HL-60 (cell line): Measurements from ENCODE around the gene HOXB6.

Source experiments
- DNase-seq, 2 experiments: peaks; one replicate each; pipeline ENCODE4 v3.0.0-alpha.2; 2010 to 2020; ENCODE audit warnings: low read depth in 1 of 2, low spot score in 1 of 2
- H3K27ac ChIP-seq: fragments of 250-450 bp; sonication (Bioruptor Pico); replicated peaks from 2 replicates; pipeline ENCODE4 v1.5.1; 2020; ENCODE audit warnings: mild to moderate bottlenecking, moderate library complexity
- H3K27me3 ChIP-seq: fragments of 250-450 bp; sonication (Bioruptor Pico); 2 replicates; pipeline ENCODE4 v1.5.1; 2021; ENCODE audit warnings: mild to moderate bottlenecking, moderate library complexity; ENCODE audit not compliant: insufficient read depth, poor library complexity, severe bottlenecking
- H3K4me3 ChIP-seq: replicated peaks from 2 replicates; pipeline ENCODE4 v1.5.1; 2011; ENCODE audit warnings: mild to moderate bottlenecking, control low read depth, low read length; ENCODE audit not compliant: insufficient read depth
- CTCF ChIP-seq: IDR thresholded peaks from one replicate; pipeline ENCODE4 v1.5.1; 2011; ENCODE audit warnings: low read length, control low read depth, inconsistent platforms; ENCODE audit not compliant: insufficient read depth
- GABPA ChIP-seq: IDR thresholded peaks from 2 replicates; pipeline ENCODE4 v1.6.1; 2012; ENCODE audit warnings: low read depth
- POLR2AphosphoS5 ChIP-seq: IDR thresholded peaks from 2 replicates; pipeline ENCODE4 v1.6.1; 2012; ENCODE audit warnings: low read depth
- REST ChIP-seq: IDR thresholded peaks from 2 replicates; pipeline ENCODE4 v1.6.1; 2012; ENCODE audit warnings: low read depth; ENCODE audit not compliant: insufficient replicate concordance
- SPI1 ChIP-seq: IDR thresholded peaks from 2 replicates; pipeline ENCODE4 v1.6.1; 2012; ENCODE audit warnings: low read depth, mild to moderate bottlenecking, borderline replicate concordance

Gene HOXB6

GRCh38 chr17:48588528-48588927 is 16.3 kb downstream of the HOXB6 start:
- no peak for TF ChIP-seq SPI1
- no peak for TF ChIP-seq REST
- no peak for TF ChIP-seq GABPA
- no peak for TF ChIP-seq CTCF
- TF ChIP-seq POLR2AphosphoS5 = no peak
- Histone ChIP-seq H3K27ac (no peak overlapping the region), H3K4me3 (no peak overlapping the region), H3K27me3 (peaks cover 84% of the 10 kb centered on the region)
- DNase-seq = no peak

DNA sequence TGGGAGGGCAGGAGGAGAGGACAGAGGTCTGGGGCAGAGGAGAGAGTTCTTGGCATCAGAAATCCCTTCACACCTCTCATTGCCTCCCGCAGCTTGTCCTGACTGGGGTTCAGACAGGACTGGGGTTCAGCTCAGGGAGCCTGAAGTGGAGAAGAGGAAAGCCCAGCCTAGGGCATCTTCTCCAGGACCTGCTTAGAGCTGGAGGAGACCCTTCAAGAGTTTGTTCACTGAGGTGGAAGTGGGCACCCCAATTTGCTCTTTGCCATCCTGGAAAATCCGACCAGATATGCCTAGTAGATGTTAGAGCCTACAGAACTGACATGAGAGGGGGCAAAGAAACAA is 16.7 kb downstream of the HOXB6 start:
- Histone ChIP-seq H3K27ac (no peak overlapping the region), H3K4me3 (no peak overlapping the region), H3K27me3 (peaks cover 84% of the 10 kb centered on the region)
- DNase-seq = no peak
- TF ChIP-seq GABPA (no peak), REST (no peak), POLR2AphosphoS5 (no peak), CTCF (no peak), SPI1 (no peak)

DNA sequence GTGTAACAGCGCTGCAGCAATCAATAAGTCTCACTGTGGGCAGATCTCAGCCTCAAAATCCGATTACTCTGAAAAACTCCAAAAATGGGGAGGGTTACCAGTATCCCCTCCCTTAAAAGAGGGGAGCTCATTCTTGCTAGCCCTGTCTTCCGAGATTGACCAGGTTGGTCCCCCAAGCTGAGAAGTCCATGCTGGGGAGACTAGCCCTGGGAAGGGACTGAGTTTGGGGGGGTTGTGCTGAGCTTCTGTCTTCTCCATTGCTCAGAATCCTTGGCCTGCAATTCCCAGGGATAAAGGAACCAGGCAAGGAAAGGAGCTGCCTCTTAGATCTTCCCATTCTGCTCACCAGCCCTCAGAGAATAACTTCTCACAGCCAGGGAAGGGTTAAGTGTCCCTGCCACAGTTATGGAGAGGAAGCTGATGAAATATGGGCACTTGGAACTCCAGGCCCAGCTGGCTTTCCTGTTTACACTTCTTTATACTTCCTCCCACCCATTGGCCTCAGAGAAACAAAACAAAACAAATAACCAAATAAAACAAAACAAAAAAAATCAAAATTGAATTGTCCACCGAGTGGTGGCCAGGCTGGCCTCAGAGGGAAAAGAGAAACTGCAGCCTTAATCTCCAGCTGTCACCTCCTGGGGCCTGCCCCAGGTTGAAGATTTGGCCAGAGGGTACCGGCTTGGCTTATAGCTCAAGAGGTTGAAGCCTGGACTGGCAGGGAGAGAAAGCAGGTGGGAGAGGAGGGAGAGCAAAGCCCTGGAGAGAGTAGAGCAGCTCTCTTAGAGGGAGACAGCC is 17.3 kb downstream of the HOXB6 start:
- DNase-seq = no peak
- H3K27ac ChIP-seq = no peak overlapping the region
- TF ChIP-seq POLR2AphosphoS5 (no peak), REST (no peak), SPI1 (no peak), GABPA (no peak), CTCF (no peak)
- H3K27me3 ChIP-seq = peaks cover 84% of the 10 kb centered on the region
- no peak overlapping the region for H3K4me3 ChIP-seq
